Fibroblast of the aortic adventitia (primary cell): ENCODE measurements around the gene MYRIP. TPM values are rescaled to one million over a fixed set of nuclear protein-coding genes. Genes with fewer than 3 reads are reported as not detected.
"Not testable (repeated sequence)": the region's sequence is repeated elsewhere in the genome, so short reads cannot be mapped to it uniquely, and the experiment has no call there.

ENCODE experiments used
- DNase-seq: peaks from one replicate; pipeline ENCODE4 v3.0.0-alpha.2; 2010; ENCODE audit warnings: low read depth
- H3K4me3 ChIP-seq: 2 replicates; pipeline ENCODE4 v1.5.1; 2011; ENCODE audit warnings: low read depth, mild to moderate bottlenecking, control low read depth, low read length, moderate library complexity
- total RNA-seq: library from RNA; depleted of rRNA; stranded (reverse); fragments of >200 nt; gene quantifications from 2 replicates; pipeline ENCODE4 v1.2.3, GENCODE V29; 2012; ENCODE audit warnings: low replicate concordance
- TF ChIP-seq, protein P1 (sequence below): IDR thresholded peaks from 2 replicates; pipeline ENCODE4 v1.5.1; 2011; ENCODE audit warnings: mild to moderate bottlenecking, low read length, control low read depth, inconsistent platforms; ENCODE audit not compliant: insufficient read depth

MYRIP gene
- 8.6 TPM in 1 of 2 replicates, not detected in the other for total RNA-seq

DNA sequence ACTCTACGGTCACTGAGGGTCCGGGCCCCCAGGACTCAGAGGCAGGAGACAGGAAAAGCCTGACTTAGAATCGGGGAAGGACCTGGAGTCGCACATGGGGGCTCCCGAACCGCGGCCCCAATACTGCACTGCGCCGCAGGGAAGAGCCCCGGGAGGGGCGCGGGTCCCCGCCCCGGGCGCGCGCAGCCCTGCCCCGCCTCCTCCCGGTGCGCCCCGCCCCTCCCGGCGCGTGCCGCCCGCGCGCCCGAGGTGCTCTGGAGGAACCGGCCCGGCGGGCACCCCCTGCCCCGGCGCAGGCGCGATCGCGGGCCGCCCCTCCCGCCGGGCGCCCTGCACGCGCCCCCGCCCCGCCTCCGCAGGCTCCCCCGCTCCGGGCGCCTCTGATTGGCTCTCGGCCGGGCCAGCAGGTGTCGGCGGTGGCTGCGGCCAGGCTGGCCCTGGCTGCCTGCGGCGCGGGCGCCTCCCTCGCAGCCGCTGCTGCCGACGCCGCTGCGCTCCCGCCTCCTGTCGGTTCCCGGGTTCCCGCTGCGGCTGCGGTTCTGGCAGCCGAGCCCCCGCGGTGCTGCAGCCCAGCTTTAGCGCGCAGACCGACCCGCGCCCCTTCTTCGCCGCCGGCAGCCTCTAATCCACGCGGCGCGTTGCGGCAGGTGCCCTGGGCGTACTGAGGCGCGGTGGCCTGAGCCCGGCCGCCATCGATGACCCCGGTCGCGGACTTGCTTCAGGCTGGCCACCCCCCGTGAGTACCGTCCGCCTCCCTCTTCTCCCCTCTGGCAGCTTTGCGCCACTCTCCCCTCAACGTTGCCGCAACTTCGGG lies at the start of gene MYRIP:
Gene MYRIP, plus strand, starts transcription at position 429 of the 814 bp plus-strand sequence. CDS start 91,208 bp downstream, outside the sequence.
- TF ChIP-seq, protein P1, sequence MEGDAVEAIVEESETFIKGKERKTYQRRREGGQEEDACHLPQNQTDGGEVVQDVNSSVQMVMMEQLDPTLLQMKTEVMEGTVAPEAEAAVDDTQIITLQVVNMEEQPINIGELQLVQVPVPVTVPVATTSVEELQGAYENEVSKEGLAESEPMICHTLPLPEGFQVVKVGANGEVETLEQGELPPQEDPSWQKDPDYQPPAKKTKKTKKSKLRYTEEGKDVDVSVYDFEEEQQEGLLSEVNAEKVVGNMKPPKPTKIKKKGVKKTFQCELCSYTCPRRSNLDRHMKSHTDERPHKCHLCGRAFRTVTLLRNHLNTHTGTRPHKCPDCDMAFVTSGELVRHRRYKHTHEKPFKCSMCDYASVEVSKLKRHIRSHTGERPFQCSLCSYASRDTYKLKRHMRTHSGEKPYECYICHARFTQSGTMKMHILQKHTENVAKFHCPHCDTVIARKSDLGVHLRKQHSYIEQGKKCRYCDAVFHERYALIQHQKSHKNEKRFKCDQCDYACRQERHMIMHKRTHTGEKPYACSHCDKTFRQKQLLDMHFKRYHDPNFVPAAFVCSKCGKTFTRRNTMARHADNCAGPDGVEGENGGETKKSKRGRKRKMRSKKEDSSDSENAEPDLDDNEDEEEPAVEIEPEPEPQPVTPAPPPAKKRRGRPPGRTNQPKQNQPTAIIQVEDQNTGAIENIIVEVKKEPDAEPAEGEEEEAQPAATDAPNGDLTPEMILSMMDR: no peak
- DNase-seq: peak; percentile 7
- H3K4me3 ChIP-seq: peak within 1 kb of the TSS; percentile 60

DNA sequence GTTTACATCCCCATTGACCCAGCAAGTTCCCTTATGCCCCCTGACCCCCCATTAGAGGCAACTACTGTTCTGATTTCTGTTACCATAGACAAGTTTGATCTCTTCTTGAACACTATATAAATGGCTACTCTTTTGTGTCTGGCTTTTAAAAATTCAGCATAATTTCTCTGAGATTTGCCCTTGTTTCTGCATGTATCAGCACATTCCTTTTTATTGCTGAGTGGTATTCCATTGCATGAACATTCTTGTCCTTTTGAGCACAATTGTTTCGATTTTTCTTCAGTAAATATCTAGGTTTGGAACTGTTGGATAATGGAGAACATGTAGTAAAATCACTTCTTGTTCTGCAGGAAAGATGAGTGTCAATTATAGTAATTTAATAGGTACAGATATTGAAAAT lies 49.1 kb upstream of the MYRIP start:
- DNase-seq: no peak
- TF ChIP-seq, protein P1: no peak
- H3K4me3 ChIP-seq: no peak overlapping the region

DNA sequence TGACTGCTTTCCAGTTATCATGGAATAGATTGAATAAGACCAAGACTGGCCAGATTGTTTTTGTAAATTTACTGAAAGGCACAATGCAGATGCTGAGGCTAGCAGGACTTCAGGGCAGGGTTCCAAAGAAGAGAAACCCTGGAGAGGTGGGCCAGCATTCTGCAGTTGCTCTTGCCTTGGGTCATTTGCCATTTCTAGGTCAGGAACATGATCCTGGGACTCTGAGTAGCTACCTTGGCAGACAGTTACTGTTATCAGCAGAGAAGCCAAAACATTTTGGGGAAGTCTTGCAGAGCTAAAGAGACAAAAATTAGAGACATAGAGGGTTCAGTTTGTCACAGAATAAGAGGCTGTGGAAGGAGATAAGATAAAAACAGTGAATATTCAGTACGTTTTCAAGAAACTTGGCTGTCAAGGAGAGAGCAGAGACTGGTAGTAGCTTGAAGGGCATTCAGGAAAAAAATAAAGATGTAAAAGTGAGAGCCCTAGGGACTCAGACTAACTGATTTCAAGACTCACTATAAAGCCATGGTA lies 46.8 kb upstream of the MYRIP start:
- DNase-seq: no peak
- H3K4me3 ChIP-seq: no peak overlapping the region
- TF ChIP-seq, protein P1: no peak

DNA sequence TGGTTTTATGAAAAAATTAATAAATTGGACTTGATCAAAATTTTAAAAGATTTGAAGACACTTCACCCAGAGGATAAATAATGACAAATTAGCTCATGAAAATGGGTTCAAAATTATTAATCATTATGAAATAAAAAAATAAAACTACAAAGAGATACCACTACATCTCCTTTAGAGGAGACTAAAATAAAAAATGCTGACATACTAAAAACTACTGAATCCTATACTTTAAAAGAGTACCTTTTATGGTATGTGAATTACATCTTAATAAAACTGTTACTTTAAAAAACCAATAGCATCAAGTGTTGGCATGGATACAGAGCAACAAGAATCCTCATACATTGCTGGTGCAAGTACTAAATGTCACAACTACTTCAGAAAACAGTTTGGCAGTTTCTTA lies 46.0 kb upstream of the MYRIP start:
- TF ChIP-seq, protein P1: no peak
- DNase-seq: no peak
- no peak overlapping the region for H3K4me3 ChIP-seq

DNA sequence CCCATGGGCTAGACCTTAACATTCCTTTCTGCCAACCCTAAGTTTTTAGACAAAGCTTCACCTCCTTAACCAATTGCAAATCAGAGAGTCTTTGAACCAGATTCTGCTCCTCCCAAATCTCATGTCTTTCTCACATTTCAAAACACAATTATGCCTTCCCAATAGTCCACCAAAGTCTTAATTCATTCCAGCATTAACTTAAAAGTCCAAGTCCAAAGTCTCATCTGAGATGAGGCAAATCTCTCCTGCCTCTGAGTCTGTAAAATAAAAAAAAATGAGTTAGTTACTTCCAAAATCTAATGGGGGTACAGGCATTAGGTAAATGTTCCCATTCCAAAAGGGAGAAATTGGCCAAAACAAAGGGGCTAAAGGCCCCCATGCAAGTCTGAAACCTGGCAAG lies 43.8 kb upstream of the MYRIP start:
- no peak overlapping the region for H3K4me3 ChIP-seq
- TF ChIP-seq, protein P1: no peak
- no peak for DNase-seq

DNA sequence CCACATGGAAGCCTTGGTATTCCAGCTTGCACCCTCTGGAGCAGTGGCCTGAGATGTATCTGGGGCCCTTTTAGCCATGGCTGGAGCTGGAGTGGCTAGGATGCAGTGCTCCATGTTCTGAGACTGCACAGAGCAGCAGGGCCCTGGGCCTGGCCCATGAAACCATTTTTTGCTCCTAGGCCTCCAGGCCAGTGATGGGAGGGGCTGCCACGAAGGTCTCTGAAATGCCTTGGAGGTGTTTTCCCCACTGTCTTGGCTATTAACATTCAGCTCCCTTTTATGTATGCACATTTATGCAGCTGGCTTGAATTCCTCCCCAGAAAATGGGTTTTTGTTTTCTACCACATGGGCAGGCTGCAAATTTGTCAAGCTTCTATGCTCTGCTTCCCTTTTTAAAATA lies 43.0 kb upstream of the MYRIP start:
- TF ChIP-seq, protein P1: no peak
- no peak for DNase-seq
- H3K4me3 ChIP-seq: no peak overlapping the region

DNA sequence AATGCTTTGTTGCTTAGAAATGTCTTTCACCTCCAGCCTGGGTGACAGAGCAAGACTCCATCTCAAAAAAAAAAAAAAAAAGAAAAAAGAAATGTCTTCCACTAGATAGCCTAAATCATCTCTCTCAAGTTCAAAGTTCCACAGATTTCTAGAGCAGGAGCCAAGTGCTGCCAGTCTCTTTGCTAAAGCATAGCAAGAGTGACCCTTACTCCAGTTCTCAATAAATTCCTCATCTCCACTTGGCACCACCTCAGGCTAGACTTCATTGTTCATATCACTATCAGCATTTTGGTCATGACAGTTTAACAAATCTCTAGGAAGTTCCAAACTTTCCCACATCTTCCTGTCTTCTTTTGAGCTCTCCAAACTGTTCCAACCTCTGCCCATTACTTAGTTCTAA lies 42.5 kb upstream of the MYRIP start:
- H3K4me3 ChIP-seq, DNase-seq: not testable (repeated sequence)

DNA sequence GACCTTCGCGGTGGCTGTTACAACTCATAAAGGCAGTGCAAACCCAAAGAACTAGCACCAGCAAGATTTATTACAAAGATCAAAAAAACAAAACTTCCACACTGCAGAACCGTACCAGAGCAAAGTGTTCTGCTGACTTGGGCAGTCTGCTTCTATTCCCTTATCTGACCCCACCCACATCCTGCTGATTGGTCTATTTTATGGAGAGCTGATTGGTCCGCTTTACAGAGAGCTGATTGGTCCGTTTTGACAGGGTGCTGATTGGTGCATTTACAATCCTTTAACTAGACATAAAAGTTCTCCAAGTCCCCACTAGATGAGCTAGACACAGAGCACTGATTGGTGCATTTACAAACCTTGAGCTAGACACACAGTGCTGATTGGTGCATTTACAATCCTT lies 31.2 kb upstream of the MYRIP start:
- H3K4me3 ChIP-seq, DNase-seq: not testable (repeated sequence)
